GM21367 (cell line): ENCODE results near the gene ZFP14.

ENCODE experiments used
- ATAC-seq: cut with Tn5 transposase; IDR thresholded peaks from one replicate; pipeline ENCODE4 v1.9.1; 2021; ENCODE audit not compliant: unreplicated experiment

ZFP14 gene

GRCh38 chr19:36378625-36379509 lies at the start of gene ZFP14:
TSS of gene ZFP14 (minus strand) at chr19:36379201. CDS start at chr19:36367892, 11,309 bp downstream.
- peak; percentile 77 for ATAC-seq

GRCh38 chr19:36423925-36424324 lies 44.9 kb upstream of the ZFP14 start:
- no peak for ATAC-seq

- no peak for ATAC-seq
Observed at GRCh38 chr19:36421749-36422481, 42.9 kb upstream of the ZFP14 start.

GRCh38 chr19:36420961-36421748 lies 42.2 kb upstream of the ZFP14 start:
- ATAC-seq = no peak

- peak; percentile 81 for ATAC-seq
Observed at GRCh38 chr19:36418287-36419001, 39.4 kb upstream of the ZFP14 start, which contains the start of gene ZFP82. TSS of gene ZFP82 (minus strand) at chr19:36418644. CDS start at chr19:36409789, 8,855 bp downstream.

- peak; percentile 22 for ATAC-seq
Observed at GRCh38 chr19:36417752-36418286, 38.8 kb upstream of the ZFP14 start.

- ATAC-seq = no peak
Observed at GRCh38 chr19:36409841-36410240, 30.8 kb upstream of the ZFP14 start.

- ATAC-seq = no peak
Observed at GRCh38 chr19:36408101-36408500, 29.1 kb upstream of the ZFP14 start.

GRCh38 chr19:36404498-36404897 lies 25.5 kb upstream of the ZFP14 start:
- no peak for ATAC-seq

GRCh38 chr19:36401475-36401874 lies 22.5 kb upstream of the ZFP14 start:
- ATAC-seq = no peak

GRCh38 chr19:36398571-36398970 lies 19.6 kb upstream of the ZFP14 start:
- ATAC-seq = no peak

- ATAC-seq = no peak
Observed at GRCh38 chr19:36392916-36393673, 14.1 kb upstream of the ZFP14 start.

GRCh38 chr19:36379510-36379819 lies 464 bp upstream of the ZFP14 start:
- ATAC-seq = no peak

GRCh38 chr19:36377541-36378178 lies 1.3 kb downstream of the ZFP14 start:
- no peak for ATAC-seq

GRCh38 chr19:36373638-36374156 lies 5.3 kb downstream of the ZFP14 start:
- no peak for ATAC-seq

GRCh38 chr19:36371886-36372285 lies 7.1 kb downstream of the ZFP14 start:
- no peak for ATAC-seq

- no peak for ATAC-seq
Observed at GRCh38 chr19:36363845-36364244, 15.2 kb downstream of the ZFP14 start.

- ATAC-seq = no peak
Observed at GRCh38 chr19:36340786-36341372, 38.1 kb downstream of the ZFP14 start.
